Urothelium cell line (cell line): ENCODE data around the gene ZNF33B.
"Not testable (repeated sequence)": the region's sequence is repeated elsewhere in the genome, so short reads cannot be mapped to it uniquely, and the experiment has no call there.

Source experiments
- DNase-seq: peaks from one replicate; pipeline ENCODE4 v3.0.0; 2011; ENCODE audit warnings: low spot score, mixed read lengths
- FAIRE-seq: peaks from 2 replicates; lab custom pipeline; 2011; peaks lifted over from hg19 to GRCh38; lab: Jason Lieb, UNC

The ZNF33B gene

DNA sequence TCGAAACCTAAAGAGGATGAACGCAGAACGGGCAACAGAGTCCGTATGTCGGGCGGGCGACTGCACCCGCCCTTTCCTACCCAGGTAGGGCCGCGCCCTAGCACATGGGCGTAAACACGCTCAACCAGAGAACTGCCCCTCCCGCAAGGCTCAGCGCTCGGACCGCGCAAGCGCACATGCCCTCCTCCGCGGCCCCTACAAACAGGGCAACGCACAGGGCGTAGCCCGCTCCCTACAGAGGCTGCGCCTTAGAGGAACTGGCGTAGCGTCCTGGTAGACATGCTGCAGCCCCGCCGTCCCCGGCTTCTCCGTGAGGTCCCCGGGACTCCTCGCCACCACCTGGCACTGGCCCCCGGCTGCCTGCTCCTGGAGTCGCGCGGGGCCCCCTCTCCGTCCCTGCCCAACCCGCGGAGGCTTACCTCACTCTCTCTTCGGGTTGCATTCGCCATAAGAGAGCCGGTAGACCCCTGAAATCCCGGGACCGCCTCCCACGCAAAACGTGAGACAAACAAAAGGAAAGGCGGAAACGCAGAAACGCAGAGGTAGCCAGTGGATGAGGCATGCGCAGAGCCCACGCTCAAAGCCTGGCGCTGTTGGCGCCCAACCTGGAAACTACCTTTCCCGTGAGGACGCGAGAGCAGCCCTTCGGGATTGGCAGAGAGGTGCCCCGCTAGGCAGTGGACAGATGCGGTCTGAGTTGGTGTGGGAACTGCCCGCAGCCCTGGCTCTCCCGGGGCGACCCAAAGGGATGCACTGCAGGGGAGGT is at the start of gene ZNF33B:
TSS of gene ZNF33B (minus strand) at position 516 of the 766 bp plus-strand sequence. CDS start 1,642 bp downstream, outside the sequence.
- DNase-seq, result peak; percentile 99
- peak; percentile 96 for FAIRE-seq

DNA sequence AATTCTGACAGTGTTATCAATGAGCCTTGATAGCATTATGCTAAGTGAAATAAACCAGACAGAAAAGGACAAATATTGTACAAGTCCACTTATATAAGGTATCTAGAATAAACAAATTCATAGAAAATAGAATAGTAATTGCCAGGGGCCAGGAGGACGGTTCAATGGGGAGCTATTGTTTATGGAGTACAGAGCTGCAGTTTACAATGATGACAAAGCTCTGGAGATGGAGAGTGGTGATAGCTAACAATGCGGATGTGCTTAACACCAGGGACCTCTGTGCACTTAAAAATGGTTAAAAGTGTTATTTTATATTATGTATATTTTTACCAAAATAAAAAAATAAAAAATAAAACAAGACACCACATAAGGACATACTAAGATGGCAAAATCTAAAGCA is 46.1 kb upstream of the ZNF33B start:
- no peak for DNase-seq

DNA sequence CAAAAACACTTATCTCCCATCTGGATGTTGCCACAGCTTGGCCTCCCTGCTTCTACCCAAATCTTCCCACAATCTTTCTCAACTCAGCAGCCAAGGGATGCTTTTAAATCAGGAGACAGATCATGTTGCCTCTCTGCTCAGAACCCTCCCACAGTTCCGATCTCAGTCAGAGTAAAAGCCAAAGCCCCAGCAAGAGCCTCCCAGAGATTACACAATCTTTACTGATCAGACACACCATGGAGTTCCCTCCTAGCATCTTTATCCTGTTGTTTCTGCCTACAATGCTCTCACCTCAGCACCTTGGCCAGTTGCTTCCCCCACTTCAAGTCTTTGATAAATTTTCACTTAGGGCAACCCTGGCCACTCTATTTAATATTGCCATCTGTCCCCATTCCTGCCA is 41.9 kb upstream of the ZNF33B start:
- no peak for DNase-seq
- FAIRE-seq, result no peak

More for the DNA sequence above, 46.1 kb upstream of the ZNF33B start:
- FAIRE-seq, result no peak

DNA sequence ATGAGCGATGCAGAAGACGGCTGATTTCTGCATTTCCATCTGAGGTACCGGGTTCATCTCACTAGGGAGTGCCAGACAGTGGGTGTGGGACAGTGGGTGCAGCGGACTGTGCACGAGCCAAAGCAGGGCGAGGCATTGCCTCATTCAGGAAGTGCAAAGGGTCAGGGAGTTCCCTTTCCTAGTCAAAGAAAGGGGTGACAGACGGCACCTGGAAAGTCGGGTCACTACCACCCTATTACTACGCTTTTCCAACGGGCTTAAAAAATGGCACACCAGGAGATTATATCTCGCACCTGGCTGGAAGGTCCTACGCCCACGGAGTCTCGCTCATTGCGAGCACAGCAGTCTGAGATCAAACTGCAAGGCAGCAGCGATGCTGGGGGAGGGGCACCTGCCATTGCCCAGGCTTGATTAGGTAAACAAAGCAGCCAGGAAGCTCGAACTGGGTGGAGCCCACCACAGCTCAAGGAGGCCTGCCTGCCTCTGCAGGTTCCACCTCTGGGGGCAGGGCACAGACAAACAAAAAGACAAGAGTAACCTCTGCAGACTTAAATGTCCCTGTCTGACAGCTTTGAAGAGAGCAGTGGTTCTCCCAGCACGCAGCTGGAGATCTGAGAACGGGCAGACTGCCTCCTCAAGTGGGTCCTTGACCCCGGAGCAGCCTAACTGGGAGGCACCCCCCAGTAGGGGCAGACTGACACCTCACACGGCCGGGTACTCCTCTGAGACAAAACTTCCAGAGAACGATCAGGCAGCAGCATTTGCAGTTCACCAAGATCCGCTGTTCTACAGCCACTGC is 27.0 kb upstream of the ZNF33B start:
- not testable (repeated sequence) for DNase-seq
- FAIRE-seq, result peak; percentile 81

DNA sequence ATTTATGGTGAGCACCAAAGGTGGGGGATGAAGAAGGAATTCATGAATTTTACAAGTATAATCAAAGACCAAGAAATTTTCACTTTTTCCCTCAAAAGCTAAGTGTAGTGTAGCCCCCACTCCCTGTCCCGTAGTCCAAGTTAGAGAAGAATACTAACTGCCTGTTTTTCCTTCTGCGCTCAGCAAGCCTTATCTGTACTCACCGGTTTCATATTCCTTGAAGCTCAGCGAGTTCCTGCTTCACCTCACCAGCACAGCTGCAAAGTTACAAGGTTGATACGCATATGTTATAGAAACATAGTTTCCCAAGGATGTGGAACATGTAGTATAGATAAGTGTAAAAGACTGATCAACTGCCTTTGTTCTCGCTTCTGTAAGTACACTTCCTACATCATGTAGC is 16.0 kb upstream of the ZNF33B start:
- peak; percentile 30 for FAIRE-seq
- no peak for DNase-seq

DNA sequence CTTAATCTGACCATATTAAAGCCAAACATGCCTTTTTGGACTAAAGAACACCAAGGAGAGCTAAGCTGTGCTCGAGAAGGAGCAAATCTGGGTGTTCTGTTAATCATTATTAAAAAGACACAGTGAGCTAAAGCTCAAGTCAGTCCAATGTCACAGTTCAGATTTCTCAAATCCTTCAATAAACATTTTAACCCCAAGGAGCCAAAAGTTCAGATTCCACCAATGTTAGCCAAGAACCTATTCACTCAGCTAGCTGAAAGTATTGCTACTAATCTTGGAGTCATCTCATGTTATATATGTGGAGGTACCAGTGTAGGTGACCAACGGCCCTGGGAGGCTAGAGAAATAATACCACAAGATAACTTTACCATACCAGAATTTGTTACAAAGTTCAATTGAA is 14.5 kb upstream of the ZNF33B start:
- no peak for FAIRE-seq
- DNase-seq, result no peak

DNA sequence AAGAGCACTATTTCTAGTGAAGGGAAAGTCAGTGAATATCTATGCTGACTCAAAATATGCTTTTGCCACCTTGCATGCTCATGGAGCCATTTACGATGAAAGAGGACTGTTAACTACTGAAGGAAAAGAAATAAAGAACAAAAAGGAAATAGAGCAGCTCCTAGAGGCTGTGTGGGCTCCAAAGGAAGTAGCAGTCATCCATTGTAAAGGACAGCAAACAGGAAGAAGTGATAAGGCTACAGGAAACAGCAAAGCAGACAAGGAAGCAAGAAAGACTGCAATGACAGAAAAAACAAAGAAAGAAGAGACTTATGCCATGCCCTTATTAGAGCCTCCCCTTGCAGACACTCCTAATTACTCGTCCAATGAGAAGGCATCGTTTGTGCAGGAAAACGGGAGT is 12.0 kb upstream of the ZNF33B start:
- FAIRE-seq, result no peak
- DNase-seq, result no peak

DNA sequence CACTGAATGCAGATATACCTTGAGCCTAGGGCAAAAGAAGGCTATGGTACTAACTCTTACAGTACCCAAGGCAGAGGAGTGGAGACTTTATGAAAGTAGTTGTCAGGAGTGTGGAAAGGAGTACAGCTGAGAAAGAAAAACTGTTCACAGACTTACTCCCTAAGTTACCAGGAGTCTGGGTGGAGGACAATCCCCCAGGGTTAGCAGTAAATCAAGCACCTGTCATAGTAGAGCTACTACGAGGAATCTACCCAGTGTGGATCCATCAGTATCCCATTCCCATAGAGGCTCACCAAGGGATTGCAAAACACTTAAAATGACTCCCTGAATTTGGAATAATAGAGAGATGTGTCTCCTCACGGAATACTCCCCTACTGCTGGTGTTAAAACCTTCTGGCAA is 10.1 kb upstream of the ZNF33B start:
- DNase-seq, result no peak
- FAIRE-seq, result no peak

DNA sequence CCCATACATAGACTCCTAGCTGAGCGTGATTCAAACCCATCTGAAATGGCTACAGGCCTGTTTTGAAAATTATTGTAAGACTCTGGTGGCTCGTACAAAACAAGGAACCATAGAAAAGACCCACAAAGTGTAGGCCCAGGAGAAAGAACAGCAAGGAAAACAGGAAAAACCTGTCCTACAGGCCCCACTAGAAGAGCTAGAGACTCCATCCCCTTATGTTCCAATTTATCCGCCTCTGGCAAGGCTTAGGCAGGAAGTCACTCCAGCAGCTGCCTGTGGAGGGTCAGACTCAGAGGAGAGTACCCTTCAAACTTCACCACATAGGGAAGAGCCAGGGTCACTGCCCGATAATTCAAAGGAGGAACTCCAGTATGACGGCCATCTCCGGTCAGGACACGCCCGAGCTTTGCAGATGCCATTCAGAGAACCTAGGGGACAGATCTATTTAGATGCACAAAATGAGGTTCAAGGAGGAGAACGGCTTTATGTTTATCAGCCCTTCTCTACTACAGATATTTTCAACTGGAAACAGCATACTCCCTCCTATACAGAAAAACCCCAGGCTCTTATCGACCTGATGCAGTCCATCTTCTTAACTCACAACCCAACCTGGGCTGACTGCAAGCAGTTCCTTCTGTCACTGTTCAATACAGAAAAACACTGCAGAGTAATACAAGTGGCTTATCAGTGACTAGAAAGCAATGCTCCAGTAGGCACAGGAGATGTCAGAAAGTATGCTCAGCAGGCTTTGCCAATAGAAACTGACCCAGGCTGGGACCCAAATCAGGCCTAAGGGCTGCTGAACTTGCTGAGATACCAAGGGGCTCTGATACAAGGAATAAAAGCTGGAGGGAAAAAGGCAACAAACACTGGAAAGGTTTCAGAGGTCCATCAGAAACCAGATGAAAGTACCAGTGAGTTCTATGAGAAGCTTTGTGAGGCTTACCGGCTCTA is 8.6 kb upstream of the ZNF33B start:
- FAIRE-seq (no peak), DNase-seq (no peak)

DNA sequence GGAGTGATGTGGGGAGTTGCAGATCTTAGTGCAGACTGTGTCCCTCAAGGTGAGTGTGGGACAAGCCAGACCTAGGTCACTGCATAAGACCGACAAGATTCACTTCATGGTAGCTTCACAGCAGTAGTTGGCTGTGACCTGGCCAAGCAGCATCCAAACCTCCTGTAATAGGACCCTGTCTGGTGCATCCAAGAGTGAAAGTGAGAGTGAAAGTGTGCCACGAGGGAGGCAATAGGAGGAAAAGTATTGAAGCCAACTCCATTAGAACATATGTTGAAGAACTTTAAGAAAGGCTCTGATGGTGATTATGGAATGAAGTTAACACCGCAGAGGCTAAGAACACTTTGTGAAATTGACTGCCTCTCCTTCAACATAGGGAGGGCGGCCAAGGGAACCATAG is 7.8 kb upstream of the ZNF33B start:
- FAIRE-seq, result peak; percentile 88
- no peak for DNase-seq

DNA sequence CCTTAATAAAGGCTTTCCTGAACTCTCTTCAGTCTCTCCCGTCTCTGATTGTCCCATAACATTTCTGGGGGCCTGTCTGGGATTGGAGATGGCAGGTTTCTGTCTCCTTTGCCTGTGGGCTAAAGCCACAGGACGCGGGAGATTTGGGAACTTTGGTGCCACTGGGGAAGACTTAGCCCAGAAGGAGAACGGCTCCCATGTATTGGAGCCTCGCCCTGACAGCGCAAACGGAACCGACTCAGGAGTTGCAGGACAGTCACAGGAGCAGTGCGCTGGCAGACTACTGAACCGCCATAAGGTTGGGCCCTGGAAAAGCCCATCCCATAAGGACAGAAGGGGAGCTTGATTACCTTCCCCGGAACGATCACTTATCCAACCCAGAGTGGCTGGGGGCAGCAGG is 7.1 kb upstream of the ZNF33B start:
- DNase-seq, result no peak
- no peak for FAIRE-seq

DNA sequence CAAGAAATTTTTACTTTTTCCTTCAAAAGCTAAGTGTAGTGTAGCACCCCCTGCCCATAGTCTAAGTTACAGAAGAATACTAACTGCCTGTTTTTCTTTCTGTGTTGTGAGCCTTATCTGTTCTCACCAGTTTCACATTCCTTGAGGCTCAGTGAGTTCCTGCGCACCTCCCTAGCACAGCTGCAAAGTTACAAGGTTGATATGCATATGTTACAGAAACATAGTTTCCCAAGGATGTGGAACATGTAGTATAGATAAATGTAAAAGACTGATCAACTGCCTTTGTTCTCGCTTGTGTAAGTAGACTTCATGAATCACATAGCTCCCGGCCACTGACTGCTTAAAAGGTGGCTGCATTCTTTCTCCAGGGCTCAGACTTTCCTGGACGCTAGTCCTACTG is 6.7 kb upstream of the ZNF33B start:
- DNase-seq (no peak), FAIRE-seq (no peak)

DNA sequence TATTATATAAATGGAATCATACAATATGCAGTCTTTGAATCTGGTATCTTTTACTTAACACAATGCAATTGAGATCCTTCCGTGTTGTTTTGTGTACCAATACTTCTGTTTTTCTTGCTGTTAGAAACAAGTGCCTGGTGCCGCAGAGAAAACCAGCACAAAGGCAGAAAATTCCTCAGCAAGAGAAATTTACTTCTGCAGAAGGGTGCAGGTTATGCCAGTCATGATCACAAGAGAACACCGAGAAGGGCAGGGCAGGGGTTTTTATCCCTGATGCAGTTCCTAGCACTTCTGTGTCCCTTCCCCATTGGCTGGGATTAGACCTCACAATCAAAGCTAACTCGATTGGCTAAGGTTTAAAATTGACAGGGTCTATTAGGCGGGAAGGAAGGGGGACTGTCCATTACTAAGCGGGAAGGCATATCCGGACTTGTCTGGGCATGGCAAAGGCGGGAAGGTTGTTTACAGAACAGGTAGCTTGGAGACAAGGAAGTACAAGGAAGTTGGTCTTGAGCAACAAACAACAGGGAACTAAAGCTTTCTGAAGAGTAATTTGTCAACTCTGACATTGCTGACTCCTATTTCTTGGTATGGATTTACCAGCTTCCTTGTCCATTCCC is 2.4 kb upstream of the ZNF33B start:
- FAIRE-seq (no peak), DNase-seq (peak; percentile 10)

DNA sequence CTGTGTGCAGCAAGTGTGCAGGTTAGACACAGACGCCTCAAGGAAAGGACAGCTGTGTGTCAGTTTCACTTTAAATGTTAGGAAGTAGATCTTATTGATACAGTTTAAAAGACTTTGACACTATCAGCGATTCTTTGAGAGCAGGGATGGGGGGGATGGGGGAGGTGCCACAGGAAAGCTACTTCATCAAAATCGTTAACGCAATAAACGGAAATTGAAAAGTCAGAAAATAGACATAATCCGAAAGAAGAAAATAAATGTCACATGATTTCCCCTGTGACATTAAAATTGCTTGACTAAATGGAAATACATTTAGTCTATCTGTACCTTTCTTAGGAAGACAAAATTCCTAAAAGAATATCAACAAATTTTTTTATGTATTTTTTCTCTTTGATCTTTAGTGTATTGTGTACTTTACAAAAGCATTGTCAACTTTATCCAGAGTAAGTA is 476 bp upstream of the ZNF33B start:
- no peak for DNase-seq
- no peak for FAIRE-seq

DNA sequence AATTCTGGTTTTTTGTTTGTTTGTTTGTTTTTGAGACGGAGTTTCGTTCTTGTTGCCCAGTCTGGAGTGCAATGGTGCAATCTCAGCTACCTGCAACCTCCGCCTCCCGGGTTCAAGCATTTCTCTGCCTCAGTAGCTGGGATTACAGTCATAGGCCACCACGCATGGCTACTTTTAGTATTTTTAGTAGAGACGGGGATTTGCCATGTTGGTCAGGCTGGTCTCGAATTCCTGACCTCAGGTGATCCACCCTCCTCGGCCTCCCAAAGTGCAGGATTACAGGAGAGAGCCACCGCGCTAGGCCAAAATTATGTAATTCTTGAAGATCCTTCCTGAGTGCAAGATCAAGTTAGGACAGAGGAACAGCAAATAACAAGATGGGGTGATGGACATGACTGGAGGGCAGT is 719 bp downstream of the ZNF33B start:
- FAIRE-seq, result no peak
- DNase-seq, result no peak

DNA sequence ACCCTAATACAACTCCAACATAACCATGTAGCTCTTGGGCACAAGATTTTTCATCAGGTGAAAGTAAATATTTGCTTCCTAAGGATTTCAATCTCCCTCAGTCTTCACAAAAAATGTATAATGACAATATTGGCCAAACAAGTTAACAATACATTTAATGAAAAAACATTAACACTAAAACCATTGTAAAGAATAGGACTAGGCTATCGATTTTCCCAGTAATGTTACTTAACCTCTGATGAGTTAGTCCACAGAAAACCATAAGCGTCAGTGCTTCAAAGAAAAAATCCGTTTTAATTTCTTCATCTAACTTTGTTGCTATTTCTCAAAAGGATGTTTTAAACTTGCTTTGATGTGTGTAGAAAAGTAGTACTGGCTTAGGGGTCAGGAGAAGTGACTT is 1.2 kb downstream of the ZNF33B start:
- FAIRE-seq, result no peak
- DNase-seq, result no peak

DNA sequence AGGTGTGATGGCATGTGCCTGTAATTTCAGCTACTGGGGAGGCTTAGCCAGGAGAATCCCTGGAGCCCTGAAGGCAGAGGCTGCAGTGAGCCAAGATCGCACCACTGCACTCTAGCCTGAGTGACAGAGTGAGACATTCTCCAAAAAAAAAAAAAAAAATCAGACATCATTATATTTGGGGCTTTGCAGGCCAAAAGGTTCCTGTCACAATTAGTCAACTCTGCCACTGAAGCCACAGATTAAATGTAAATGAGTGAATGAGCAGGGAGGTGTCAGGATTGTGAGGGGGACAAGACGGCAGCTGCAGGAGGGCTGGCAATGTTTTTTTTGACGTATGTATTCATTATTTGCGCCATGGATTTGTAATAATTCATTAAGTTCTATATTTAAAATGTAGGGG is 3.3 kb downstream of the ZNF33B start:
- FAIRE-seq (no peak), DNase-seq (no peak)

DNA sequence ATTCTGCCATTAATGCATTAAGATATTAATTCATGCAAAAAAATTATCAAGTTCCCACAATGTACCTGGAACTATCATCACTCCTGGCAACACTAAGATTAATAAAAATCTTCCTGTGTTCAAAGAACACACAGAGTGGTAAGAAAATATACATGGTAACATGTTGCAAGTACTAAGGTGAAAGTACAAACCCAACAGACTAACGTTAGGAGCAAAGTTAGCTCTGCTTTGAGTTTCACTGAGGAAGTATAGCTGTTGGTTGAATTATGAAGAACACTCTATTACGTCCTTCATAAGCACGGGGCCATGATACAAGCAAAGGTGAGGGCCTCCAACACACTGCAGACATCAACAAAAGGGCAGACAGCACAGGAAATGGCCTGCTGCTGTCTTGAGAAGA is 5.8 kb downstream of the ZNF33B start:
- DNase-seq (no peak), FAIRE-seq (no peak)

DNA sequence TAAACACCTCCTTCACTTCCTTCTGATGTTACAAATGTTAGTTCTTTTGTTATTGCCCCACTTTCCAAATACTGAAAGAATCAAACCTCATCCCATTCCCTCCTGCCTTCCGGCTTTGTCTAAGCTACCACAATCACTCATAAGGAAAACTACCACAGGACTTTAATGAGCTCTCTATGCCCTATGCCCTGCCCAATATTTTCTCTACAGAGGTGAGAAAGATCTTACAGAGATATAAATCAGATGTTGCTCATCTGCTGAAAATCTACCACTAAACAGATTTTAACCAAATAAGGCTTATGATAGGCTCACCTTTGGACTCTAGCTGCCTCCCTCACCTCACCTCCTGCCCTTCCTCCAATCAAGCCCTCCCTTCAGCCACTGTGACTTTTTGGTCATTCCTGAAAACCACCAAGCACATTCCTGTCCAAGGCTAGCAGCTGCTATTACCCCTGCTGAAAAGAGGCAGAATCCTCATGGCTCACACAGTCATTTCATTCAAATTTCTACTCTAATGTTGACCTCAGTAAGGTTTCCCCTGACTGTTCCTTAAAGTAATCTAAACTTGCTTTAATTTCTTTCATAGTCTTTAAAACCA is 7.7 kb downstream of the ZNF33B start:
- no peak for DNase-seq
- FAIRE-seq, result no peak

DNA sequence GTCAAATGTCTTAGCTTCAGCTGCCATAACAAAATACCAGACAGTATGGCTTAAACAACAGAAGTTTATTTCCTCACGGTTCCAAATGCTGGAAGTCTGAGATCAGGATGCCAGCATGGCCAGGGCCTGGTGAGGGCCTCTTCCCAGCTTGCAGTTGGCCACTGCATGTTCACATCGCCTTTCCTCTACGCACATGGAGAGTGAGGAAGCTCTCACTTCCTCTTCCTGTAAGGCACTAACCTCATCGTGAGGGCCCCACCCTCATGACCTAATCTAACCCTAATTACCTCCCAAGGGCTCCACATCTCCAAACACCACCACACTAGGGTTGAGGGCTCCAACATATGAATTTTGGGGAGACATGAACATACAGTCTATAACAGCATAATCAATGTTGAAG is 14.4 kb downstream of the ZNF33B start:
- DNase-seq (no peak), FAIRE-seq (no peak)
